Measurements from ENCODE around the gene SEH1L.
"Not testable (repeated sequence)": the region's sequence is repeated elsewhere in the genome, so short reads cannot be mapped to it uniquely, and the experiment has no call there.

Gene SEH1L

DNA sequence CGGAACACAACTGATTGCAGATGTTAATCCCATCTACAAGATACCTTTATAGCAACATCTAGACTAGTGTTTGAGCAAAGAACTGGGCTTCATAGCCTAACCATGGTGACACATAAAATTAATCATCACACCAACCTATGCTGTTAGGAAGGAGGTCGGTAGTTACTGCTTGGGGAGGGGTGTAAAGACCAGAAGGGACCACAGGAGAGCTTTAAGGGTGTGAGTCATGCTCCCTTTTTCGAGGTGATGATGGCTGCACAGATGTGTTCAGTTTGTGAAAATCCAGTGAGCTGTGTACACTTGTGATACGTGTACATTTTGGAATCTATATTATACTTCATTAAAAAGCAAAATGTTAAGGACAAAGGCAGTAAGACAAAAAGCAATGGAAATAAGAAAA, 4.6 kb upstream of the SEH1L start:
- DNase-seq (ENCODE audit: low read depth, low spot score), result no peak

DNA sequence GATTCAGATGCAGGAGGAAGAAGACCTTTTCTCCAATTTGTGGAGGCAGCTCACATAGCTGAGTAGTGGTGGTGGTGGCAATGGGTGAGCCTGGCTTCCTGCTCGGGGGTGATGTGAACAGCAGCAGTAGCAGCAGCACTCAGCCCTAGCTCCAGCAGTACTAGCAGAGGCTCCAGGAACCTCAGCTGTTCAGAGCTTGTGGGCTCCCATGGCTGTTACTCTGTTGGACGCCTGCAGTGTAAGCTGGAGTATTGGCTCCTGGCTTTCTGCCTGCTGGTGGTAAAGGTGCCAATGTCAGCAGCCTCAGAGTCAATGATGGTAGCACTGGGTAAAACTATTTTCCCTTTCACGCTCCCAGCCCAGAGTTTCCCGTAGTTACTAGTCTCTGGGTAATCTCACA, 3.1 kb upstream of the SEH1L start:
- no peak for DNase-seq (ENCODE audit: low read depth, low spot score)

DNA sequence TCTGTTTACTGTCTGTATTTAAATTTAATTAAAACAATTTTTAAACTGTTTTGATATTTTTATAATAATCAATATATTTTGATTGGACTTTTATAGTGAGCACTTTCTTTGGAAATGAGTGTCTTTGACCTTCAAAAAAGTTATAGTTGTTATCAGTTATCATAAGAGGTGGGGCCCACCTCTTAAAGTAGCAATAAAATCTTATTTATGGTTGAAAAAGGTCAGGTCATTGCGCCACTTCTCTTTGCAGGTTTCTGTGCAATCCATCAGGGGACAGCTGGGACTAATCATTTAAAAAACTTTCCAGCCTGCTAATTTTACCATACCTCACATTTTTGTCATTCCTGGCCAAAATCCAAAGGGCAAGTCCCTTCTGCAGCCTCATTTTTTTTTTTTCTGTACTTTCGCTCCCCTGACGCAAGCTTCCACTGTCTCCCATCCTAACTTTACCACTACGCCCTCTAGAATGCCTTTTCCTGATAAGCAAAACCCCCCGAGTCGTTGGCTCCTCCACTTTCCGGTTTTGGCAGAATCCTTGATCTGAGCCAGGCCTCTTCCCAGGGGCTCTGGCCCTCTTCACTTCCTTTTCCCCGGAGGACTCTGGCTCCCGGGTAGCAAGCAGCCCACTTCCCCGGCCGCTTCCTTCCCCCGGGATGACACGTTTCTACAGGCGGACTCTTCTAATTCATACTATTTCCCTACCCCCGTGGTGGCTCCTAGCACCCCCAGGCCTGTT, 1.1 kb upstream of the SEH1L start:
- no peak for DNase-seq (ENCODE audit: low read depth, low spot score)

DNA sequence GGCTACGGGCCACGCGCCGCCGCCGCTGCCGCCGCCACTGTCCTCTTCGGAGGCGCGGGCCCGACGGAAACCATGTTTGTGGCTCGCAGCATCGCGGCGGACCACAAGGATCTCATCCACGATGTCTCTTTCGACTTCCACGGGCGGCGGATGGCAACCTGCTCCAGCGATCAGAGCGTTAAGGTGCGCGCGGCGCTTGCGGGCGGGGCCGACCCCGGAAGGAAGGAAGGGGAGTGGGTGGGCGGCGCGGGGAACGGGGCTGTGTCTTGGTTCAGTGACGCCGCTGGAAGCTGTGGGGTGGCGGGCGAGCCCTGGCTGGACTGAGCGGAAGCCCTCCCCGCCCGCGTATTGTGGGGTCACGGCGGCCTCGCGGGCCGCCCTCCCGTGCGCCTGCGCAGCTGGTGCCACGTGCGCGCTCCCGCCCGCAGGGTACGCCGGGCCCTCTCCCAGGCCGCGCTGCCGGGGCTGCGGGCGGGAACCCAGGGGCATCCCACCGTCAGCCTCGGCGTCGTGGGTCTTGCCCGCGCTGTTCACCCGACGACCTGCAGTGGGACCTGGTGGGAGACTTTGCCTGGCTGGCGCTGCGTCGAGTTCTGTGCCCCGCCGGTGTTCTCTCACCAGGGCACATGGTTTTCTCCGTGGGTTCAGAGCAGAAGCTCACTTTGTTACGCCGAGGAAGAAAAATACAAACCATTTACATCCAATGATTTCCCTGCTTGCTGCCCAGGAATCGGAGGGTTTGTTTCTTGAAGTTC, 416 bp downstream of the SEH1L start:
- peak; percentile 94 for DNase-seq (ENCODE audit: low read depth, low spot score)

DNA sequence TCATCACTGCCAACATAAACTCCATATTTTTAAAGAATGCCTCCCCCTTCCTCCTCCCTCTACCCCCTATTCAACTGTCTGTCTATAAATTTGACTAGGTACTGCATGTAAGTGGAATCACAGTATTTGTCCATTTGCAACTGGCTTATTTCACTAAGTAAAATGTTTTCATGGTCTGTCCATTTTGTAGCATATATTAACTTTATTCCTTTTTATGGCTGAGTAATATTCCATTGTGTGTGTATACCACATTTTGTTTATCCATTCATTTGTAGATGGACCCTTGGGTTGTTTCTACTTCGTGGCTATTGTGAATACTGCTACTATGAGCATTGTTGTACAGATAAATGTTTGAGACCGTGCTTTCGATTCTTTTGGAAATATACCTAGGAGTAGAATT, 10.7 kb downstream of the SEH1L start:
- no peak for DNase-seq (ENCODE audit: low read depth, low spot score)

DNA sequence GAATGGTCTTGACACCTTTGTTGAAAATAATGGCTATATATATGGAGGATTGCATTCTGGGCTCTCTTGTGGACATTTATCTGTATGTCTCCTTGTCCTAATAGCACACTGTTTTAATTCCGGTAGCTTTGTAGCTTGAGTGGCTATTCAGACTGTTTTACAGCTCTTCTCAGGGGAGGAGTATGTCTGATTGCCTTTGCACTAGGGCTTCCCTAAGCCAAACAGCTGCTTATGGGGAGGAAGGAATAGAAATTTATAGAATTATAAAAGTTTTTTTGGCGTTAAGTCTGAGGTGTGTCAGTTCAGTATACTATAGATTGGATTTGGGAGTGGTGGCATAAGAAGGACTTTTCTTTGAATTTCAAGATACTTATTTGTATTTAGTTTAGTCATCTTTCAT, 12.6 kb downstream of the SEH1L start:
- no peak for DNase-seq (ENCODE audit: low read depth, low spot score)

DNA sequence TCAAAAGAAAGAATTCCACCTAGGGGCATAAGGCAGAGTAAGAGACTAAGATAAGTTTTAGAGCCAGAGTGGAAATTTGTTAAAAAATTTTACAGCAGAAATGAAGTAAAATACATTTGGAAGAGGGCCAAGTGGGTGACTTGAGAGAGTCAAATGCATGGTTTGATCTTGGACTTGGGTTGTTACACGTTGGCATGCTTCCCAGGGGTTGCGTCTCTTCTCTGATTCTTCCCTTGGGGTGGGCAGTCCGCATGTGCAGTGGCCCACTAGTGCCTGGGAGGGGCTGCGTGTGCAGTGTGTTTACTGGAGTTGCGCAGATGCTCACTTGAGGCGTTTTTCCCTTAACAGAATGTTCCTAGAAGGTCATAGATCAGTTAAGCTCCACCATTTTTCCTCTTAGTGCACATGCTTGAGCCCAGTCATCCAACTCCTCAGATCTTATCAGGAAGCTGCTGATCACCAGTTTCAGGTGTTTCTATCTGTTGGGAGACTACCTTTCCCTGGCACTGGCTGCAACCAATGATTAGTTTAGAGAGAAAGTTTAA, 13.1 kb downstream of the SEH1L start:
- DNase-seq (ENCODE audit: low read depth, low spot score), result no peak

DNA sequence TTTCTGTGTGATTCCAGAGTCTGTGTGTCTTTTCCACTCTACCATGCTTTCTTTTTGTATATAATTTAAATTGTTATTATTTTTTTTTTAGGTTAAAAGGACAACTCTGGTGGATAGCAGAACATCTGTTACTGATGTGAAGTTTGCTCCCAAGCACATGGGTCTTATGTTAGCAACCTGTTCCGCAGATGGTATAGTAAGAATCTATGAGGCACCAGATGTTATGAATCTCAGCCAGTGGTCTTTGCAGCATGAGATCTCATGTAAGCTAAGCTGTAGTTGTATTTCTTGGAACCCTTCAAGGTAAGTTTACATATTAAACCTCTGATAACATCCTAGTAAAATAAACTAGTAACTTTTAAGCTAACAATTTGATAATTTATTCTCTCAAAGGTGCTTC, 15.3 kb downstream of the SEH1L start:
- no peak for DNase-seq (ENCODE audit: low read depth, low spot score)

DNA sequence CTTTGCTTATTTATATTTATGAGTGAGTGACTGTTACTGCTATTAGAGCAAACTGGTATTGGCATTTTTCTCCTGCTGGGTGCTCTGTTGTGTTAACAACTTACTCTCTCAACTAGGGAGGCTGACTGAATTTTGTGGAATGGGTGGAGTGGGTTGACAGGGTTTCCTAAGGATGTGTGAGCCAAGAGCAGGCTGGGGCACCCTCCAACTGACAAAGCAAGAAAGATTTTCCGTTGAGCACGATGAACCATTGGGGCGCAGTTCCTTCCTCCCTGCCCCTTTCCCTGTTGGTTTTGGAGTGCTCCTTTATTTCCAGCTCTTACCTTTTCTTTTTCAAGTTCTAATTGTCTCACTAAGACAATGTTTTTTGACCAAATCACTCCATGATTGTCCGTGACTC, 20.3 kb downstream of the SEH1L start:
- no peak for DNase-seq (ENCODE audit: low read depth, low spot score)

DNA sequence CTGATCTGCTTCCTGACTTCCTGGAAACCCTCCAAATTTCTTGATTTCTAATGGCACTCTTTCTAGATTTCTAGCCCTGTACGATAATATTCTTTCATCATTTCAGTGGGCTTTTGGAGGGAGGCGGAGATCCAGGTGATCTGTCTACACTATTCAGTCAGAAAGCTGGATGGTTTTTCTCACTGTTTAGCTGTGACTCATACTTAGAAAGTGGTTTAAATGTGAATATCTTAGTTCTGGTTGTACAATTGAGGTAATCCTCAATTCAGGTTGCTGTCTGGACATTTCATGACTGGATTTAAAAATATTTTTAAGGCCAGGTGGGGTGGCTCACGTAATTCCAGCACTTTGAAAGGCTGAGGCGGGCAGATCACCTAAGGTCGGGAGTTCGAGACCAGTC, 20.8 kb downstream of the SEH1L start:
- no peak for DNase-seq (ENCODE audit: low read depth, low spot score)

DNA sequence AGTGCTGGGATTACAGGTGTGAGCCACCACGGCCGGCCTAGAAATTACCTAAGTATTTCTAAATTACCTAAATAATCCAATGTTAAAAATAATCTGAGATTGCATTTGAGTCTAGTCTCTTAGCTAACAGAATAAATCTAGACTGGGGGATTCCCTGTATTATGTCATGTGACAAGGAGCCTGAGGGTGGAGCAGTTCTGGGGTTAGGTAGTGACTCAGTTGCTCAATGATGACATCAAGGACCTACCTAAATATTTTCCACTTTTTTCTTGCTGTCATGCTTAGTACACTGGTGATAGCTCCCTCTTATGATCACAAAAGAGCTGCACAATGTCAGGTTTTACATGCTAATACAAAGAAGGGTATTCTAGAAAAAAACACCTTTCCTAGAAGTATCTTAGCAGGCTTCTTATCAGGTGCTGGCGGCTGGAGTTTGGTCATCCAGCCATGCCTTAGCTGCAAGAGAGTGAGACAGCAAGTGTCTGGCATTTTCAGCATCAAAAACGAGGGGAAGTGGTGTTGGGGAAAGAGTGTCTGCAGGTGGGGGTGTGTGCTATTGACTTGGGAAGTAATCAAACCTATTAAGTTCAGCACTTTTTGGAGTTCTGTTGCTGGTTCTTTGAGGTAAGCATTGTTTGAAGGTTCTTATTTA, 25.9 kb downstream of the SEH1L start:
- DNase-seq (ENCODE audit: low read depth, low spot score), result no peak

DNA sequence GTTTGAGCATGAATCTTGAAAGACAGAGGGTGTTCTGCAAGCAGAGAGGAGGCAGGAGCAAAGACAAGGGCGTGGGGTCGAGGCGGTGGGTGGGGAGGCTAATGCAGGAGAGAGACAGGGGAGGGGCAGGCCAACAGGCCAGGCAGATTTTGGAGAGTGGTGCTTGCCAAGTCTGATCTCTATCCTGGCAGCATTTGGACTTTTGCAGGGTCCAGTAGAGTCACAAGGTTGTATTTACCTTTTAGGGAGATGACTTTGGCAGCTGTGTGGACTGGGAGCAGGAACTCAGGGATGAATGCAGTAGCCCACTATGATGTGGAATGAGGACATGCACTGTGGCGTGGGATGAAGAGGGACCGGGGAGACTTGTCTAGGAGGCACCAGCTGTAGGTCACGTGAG, 27.7 kb downstream of the SEH1L start:
- DNase-seq (ENCODE audit: low read depth, low spot score), result no peak

DNA sequence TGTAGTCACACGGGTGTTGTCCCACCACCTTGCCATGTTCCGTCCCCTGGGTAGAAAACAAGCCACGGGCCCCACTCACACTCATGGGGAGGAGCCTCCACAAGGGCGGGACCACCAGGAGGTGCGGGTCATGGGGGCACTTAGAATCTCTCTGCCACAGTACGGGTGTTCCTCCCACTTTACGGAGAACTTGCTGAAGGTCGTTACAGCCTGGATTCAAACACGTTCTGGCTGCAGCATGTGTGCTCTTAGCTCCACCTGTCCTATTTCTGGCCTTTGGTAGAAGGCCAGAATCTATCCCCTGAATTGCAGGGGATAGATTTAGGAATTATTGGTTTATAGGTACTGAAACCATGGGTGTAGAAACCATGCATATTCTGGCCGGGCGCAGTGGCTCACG, 28.5 kb downstream of the SEH1L start:
- DNase-seq (ENCODE audit: low read depth, low spot score), result no peak

DNA sequence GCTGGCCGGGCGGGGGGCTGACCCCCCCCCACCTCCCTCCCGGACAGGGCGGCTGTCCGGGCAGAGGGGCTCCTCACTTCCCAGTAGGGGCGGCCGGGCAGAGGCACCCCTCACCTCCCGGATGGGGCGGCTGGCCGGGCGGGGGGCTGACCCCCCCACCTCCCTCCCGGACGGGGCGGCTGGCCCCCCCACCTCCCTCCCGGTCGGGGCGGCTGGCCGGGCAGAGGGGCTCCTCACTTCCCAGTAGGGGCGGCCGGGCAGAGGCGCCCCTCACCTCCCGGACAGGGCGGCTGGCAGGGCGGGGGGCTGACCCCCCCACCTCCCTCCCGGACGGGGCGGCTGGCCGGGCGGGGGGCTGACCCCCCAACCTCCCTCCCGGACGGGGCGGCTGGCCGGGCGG, 32.3 kb downstream of the SEH1L start:
- not testable (repeated sequence) for DNase-seq (ENCODE audit: low read depth, low spot score)

DNA sequence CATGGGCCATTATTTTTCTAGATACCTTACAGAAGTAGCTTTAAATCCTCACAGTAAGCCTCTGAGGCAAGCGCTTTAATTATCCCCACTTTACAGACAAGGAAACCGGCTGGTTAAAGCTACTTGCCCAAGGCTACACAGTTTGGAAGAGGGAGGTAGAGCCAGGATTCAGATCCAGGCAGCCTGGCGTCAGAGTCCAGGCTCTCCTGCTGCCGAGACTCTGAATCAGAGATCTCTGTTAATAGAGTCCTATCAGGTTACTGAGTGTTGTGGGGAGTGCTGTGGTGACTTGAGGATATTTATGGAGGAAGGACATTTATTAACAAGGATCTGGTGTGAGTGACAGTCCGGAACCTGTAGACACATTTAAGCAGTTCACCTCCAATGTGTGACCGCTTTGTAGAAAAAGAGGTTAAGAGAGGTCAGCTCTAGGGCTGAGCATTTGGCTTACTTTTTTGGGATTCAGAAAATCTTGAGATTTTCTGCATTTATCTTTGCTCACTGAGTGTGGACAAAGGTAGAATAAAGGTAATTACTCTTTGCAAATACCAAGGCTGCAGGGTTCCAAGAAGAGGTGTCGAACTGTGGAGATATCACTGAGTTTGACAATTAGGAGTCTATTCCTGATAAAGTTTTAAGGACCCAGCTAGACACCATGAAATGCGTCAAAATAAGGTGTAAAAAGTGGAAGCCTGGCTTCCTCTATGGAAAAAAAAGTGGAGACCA, 41.7 kb downstream of the SEH1L start:
- no peak for DNase-seq (ENCODE audit: low read depth, low spot score)

DNA sequence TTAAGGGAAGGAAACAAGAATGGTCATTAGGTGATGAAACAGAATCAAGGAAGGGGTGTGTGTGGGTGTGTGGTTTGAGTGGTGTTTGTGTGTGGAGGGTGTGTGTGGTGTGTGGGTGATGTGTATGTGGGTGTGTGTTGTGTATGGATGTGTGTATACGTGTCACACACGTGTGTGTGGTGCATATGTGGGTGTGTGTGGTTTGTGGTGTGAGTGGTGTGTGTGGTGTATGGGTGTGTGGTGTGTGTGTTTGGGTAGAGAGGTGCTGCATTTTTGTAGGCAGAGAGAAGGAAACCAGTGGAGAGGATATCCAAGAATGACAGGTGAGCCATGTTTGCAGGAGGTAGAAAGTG, 42.3 kb downstream of the SEH1L start:
- DNase-seq (ENCODE audit: low read depth, low spot score), result no peak

DNA sequence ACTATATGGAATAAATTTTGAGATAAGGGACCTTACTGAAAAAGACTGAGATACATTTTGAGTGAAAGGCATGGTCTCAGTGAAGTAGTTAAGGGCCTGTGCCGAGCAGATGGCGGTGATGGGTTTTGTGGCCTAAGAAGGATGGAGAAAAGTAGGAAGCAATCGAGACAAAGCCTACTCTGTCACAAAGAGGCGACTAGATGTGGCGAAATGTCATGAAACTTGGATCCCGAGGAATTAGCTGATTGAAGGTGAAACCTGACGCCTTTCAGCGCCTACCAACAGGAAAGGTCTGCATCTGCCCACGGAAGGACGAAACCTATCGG, 42.8 kb downstream of the SEH1L start:
- DNase-seq (ENCODE audit: low read depth, low spot score), result no peak

DNA sequence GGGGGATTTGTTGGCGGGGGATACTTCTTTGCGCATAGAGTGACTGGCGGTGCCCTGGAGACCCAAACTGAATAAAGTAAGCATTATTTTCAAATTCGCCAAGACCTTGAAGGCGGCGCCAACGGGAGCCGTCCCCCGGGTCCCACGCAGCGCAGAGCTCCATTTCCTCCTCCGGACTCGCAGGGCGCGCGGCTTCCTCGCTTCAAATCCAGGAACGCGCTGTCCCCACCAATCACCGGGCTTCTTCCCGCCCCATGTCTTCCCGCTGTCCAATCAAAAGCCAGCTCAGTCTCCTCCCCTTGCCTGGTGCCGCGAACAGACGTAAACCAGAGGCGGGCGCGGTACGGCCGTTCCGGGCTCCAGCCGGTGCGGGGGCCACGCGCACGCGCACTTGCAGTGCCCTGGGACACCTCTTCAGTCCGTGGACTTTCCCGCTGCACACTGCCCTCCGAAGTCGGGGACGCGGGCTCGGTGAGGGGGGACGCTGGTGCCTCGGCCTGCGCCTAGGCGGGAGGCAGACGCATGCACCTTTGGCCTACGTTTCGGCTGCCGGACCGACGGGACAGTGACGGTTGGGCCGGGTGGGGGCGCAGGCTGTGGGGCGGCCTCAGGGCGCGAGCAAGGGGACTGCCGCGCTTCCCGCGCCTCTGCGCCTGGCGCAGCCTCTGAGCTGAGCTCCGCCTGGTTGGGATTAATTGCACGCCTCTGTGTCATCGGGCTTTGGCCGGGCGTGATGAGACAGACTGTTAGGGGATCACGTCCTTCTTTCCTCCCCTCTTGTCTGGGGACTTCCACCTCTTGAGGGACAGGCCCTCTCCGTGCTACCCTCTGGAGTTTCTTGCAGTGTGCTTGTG, 43.4 kb downstream of the SEH1L start, which contains the start of gene CEP192:
Gene CEP192 (plus strand): TSS at position 396 of the 854 bp plus-strand sequence. CDS start 8,063 bp downstream, outside the sequence.
- DNase-seq (ENCODE audit: low read depth, low spot score), result peak; percentile 95

DNA sequence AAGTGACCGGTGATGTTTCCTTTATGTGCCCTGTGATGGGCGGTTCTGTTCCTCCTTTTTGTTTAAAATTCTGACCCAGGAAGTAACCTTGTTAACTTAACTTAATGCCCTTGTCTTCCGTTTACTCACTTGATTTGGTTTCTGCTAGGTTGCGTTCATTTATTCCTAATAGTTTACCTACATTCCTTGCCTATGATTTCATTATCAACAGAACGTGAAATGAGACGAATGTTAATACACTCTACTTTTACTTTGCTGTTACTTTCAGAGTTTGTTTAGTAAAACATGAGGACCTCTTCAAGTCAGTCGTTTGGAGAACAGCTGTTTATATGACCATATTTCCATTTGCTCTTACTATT, 44.0 kb downstream of the SEH1L start:
- DNase-seq (ENCODE audit: low read depth, low spot score), result no peak

DNA sequence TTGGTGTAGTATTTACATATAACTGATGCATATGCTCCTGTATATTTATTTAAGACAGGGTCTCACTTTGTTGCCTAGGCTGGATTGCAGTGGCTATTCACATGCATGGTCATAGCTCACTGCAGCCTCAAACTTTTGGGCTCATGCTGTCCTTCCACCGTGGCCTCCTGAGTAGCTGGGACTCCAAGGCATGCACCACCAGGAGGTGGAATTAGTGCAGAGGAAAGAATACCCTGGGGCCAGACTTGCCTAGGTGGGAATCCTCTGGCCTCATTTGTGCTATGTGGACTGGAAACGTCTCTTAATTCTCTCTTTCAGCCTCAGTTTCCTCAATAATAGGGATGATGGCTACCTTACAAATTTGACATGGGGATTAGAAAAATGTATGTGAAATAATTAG, 45.6 kb downstream of the SEH1L start:
- no peak for DNase-seq (ENCODE audit: low read depth, low spot score)

DNA sequence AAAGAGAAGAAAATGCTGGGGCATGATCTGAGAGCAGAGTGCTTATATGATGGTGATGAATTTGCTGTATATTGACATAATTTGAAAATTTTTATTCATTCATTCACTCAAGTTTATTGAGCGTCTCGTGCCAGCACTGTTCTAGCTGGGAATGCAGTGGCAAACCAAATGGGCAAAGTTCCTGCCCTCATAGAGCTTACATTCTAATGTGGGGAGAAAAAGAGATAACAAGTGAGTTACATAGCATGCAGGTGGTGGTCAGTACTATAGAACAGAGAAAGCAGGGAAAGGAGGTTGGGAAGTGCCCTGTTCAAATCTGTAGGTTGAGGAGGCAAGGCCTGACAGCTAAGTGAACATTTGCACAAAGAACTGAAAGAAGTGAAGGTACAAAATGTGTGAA, 47.6 kb downstream of the SEH1L start:
- no peak for DNase-seq (ENCODE audit: low read depth, low spot score)
